ENCODE data around the gene ETV1. TPM values are rescaled to one million over a fixed set of nuclear protein-coding genes. Genes with fewer than 3 reads are reported as not detected.

ETV1 gene
- total and polyA plus RNA-seq, 11 donors: 9.6 to 118 (median 82.1) TPM

GRCh38 chr7:13911909-13912308 lies 77.6 kb downstream of the ETV1 start:
- Histone ChIP-seq H3K4me3 (no peak overlapping the region), H3K9me3 (no peaks in the 10 kb centered on the region), H3K27ac (no peak overlapping the region), H3K4me1 (peaks cover 0 to 17% (median 0%) of the 10 kb centered on the region in 12 donors), H3K36me3 (peaks cover 0 to 41% (median 8%) of the 10 kb centered on the region in 9 donors), H3K27me3 (no peaks in the 10 kb centered on the region)
- TF ChIP-seq CTCF (IDR thresholded peaks at IDR 0.05) (no peak), POLR2A (IDR thresholded peaks at IDR 0.05) (no peak)
- ATAC-seq (no peak), DNase-seq (no peak)
- intact Hi-C loops (cut with DNase I): no loop called here
- 69 to 78% (median 77%) methylated on average over 2 of the region's 2 CpGs for WGBS, 4 donors

GRCh38 chr7:13910805-13911551 lies 78.5 kb downstream of the ETV1 start:
- ATAC-seq: no peak
- Histone ChIP-seq H3K4me1 (peaks cover 0 to 17% (median 0%) of the 10 kb centered on the region in 12 donors), H3K4me3 (no peak overlapping the region), H3K27me3 (no peaks in the 10 kb centered on the region), H3K36me3 (peaks cover 0 to 46% (median 8%) of the 10 kb centered on the region in 9 donors), H3K9me3 (no peaks in the 10 kb centered on the region), H3K27ac (no peak overlapping the region)
- 60 to 75% (median 64%) methylated on average over 8 of the region's 8 CpGs for WGBS, 4 donors
- no peak for DNase-seq
- intact Hi-C loops (cut with DNase I): no loop called here
- TF ChIP-seq POLR2A (IDR thresholded peaks at IDR 0.05): no peak
- no peak for TF ChIP-seq CTCF (IDR thresholded peaks at IDR 0.05)

- intact Hi-C loops (cut with DNase I): no loop called here
- H3K27ac ChIP-seq: no peak overlapping the region
- DNase-seq (no peak), ATAC-seq (no peak)
- peaks cover 0 to 52% (median 8%) of the 10 kb centered on the region in 9 donors for H3K36me3 ChIP-seq
- H3K4me3 ChIP-seq: no peak overlapping the region
- no peaks in the 10 kb centered on the region for H3K27me3 ChIP-seq
- H3K9me3 ChIP-seq: no peaks in the 10 kb centered on the region
- H3K4me1 ChIP-seq: peaks cover 0 to 27% (median 3%) of the 10 kb centered on the region in 12 donors
- TF ChIP-seq CTCF (IDR thresholded peaks at IDR 0.05) (no peak), POLR2A (IDR thresholded peaks at IDR 0.05) (no peak)
- WGBS, 4 donors: 84 to 90% (median 84%) methylated on average over 8 of the region's 8 CpGs
These were observed 80.6 kb downstream of the ETV1 start for GRCh38 chr7:13908667-13909397.

GRCh38 chr7:13907831-13908230 lies 81.6 kb downstream of the ETV1 start:
- H3K9me3 ChIP-seq: no peaks in the 10 kb centered on the region
- peaks cover 0 to 58% (median 8%) of the 10 kb centered on the region in 9 donors for H3K36me3 ChIP-seq
- H3K4me1 ChIP-seq: peaks cover 0 to 29% (median 3%) of the 10 kb centered on the region in 12 donors
- 89 to 92% (median 90%) methylated on average over 1 of the region's 1 CpG for WGBS, 4 donors
- TF ChIP-seq POLR2A (IDR thresholded peaks at IDR 0.05): no peak
- no peak for TF ChIP-seq CTCF (IDR thresholded peaks at IDR 0.05)
- ATAC-seq (no peak), DNase-seq (no peak)
- no peak overlapping the region for H3K4me3 ChIP-seq
- H3K27me3 ChIP-seq: no peaks in the 10 kb centered on the region
- H3K27ac ChIP-seq: no peak overlapping the region
- intact Hi-C loops (cut with DNase I): no loop called here
